Measurements from ENCODE around the gene ATP2A1. TPM values are rescaled to one million over a fixed set of nuclear protein-coding genes. Genes with fewer than 3 reads are reported as not detected.

Gene ATP2A1
- total and polyA plus RNA-seq, 2 of the 13 experiments (the other 11 are each of a cell fraction or from before 2014, with no cell fraction given) = 3.2 to 12.5 TPM

GRCh38 chr16:28845293-28845692, 33.0 kb upstream of the ATP2A1 start:
- DNase-seq (ENCODE audit: low spot score) = peak; percentile 64
- Histone ChIP-seq H3K4me3 (replicated peaks in 1 of 3; ENCODE audit: insufficient read depth in 1 of 3, low read depth in 2 of 3, low read length in 3 of 3) (peak overlapping the region; percentile 75 to 97 (median 87)), H3K27me3 (ENCODE audit: control insufficient read depth in 1 of 2, insufficient read depth in 2 of 2, low read length in 2 of 2) (no peaks in the 10 kb centered on the region; a peak in 1 of 5 replicates), H2AFZ (ENCODE audit: low read length) (no peak overlapping the region), H3K9me3 (ENCODE audit: low read length) (no peaks in the 10 kb centered on the region), H3K4me2 (ENCODE audit: low read depth, low read length) (peak overlapping the region; percentile 84), H4K20me1 (ENCODE audit: insufficient read depth, low read length) (0 out of 2 replicates have a peak, but pooled peaks cover 4% of the 10 kb centered on the region), H3K36me3 (replicated peaks in 1 of 2; ENCODE audit: control insufficient read depth in 1 of 2, insufficient read depth in 2 of 2, low read length in 2 of 2) (peaks cover 26 to 27% of the 10 kb centered on the region in 2 experiments), H3K79me2 (ENCODE audit: insufficient read depth, low read length) (peaks cover 26% of the 10 kb centered on the region), H3K9ac (ENCODE audit: insufficient read depth, low read depth, low read length) (peak overlapping the region; percentile 94), H3K27ac (ENCODE audit: extremely low read length, insufficient read depth, low read length) (peak overlapping the region; percentile 69), H3K4me1 (ENCODE audit: insufficient read depth, low read length) (peaks cover 18% of the 10 kb centered on the region)
- TF ChIP-seq DRAP1 (CRISPR knock-in tag; IDR thresholded peaks at IDR 0.05) (peak; percentile 48; the same call in 1 of the 2 replicates), PITX1 (CRISPR knock-in tag; IDR thresholded peaks at IDR 0.05) (no peak), ZBTB40 (IDR thresholded peaks at IDR 0.05) (no peak), ZBTB40 (CRISPR knock-in tag; IDR thresholded peaks at IDR 0.05) (no peak), DR1 (CRISPR knock-in tag; IDR thresholded peaks at IDR 0.05) (peak; percentile 10; the same call in 1 of the 2 replicates), POLR2A (IDR thresholded peaks at IDR 0.05; ENCODE audit: insufficient read depth in 1 of 2, low read depth in 2 of 2, low read length in 2 of 2) (peak in 1 of 2 experiments; percentile 47; a peak in 2 of 4 replicates)
- ChIA-PET POLR2A (interaction anchor here (2.2 to 6.6 kb wide), 7 partner anchors 16 to 106 kb away, joined by 10 to 104 read pairs (median 25); partner anchors contain the start of genes ATXN2L, NFATC2IP and SH2B1), CTCF (ENCODE audit: low intra/inter-chr PET ratio, low total read pairs) (no interaction called here)
- peak; percentile 92 for FAIRE-seq
- intact Hi-C loops (cut with micrococcal nuclease; ENCODE audit: unreplicated experiment) = loop anchor here (5.0 kb wide), 1 partner anchor 82 kb away; the partner anchor contains the start of gene RABEP2
- in situ Hi-C loops (cut with HindIII; ENCODE audit: extremely low pct_ligation_motif_present, low pct_unique_long_range_greater_than_20kb) = no loop called here
- ATAC-seq = peak; percentile 23
- 68% methylated on average over 10 of the region's 10 CpGs for WGBS (ENCODE audit: low lambda C conversion rate)
- no TSS peak for BruUV-seq (replicated peaks)

Measured in HepG2 (cell line).